ENCODE measurements around the gene CSTF2.

Gene CSTF2

DNA sequence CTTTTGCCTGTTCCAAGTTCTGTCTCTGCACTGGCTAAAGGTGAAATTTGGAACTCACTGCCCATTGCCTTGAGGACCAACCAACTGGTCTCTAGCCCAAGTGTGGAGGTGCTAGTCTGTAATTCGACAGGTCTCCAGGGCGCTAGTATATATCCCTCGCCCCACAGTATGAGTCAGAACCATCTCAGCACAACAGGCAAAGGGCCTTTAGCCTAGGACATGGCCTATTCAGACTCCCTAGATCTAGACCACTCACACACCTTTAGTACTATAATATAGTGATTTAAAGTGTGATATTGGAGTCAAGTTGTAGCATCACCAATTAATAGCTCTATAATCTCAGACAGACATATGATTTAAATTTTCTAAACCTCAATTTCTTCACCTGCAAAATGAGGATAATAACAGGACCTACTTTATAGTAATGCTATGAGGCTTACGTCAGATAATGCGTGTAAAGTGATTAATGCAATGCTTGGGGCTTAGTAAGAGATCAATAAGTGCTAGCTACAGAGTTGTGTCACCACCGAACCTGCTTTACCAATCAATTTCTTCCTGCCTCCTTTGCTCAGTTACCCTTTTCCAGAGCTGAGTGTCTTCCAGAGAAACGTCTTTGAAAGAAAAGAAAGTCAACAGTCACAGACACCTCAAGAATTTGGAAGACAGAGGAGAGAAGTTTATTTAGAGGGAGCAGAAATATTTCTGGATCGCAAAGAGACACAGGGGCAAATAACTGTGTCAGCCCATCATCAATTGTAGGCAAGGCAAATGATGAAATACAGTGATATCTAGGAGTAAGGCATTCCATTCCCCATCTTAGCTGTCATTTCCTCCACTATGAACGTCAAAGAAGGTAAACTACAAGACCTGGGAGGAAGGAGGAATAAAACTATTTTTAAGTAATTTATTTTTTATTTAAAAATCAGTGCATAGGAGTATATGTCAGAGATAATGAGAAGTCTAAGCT is 51.7 kb downstream of the CSTF2 start:
- no peak for DNase-seq (ENCODE audit: low read depth)

- DNase-seq (ENCODE audit: low read depth) = no peak
These were observed 54.1 kb downstream of the CSTF2 start, which contains the start of gene NOX1 for GRCh38 chrX:100874325-100874724. Gene NOX1, minus strand, starts transcription at chrX:100874359. Its CDS starts 220 bp downstream, at chrX:100874139.

GRCh38 chrX:100880368-100880767 is 60.2 kb downstream of the CSTF2 start:
- no peak for DNase-seq (ENCODE audit: low read depth)

- DNase-seq (ENCODE audit: low read depth) = no peak
These were observed 63.5 kb downstream of the CSTF2 start for GRCh38 chrX:100883654-100884053.
